ENCODE measurements around the gene WSB1. TPM values are rescaled to one million over a fixed set of nuclear protein-coding genes. Genes with fewer than 3 reads are reported as not detected.
"Not testable (repeated sequence)": the region's sequence is repeated elsewhere in the genome, so short reads cannot be mapped to it uniquely, and the experiment has no call there.

Gene WSB1
- total RNA-seq, 1 donor from 2014 or later, result 222 TPM

DNA sequence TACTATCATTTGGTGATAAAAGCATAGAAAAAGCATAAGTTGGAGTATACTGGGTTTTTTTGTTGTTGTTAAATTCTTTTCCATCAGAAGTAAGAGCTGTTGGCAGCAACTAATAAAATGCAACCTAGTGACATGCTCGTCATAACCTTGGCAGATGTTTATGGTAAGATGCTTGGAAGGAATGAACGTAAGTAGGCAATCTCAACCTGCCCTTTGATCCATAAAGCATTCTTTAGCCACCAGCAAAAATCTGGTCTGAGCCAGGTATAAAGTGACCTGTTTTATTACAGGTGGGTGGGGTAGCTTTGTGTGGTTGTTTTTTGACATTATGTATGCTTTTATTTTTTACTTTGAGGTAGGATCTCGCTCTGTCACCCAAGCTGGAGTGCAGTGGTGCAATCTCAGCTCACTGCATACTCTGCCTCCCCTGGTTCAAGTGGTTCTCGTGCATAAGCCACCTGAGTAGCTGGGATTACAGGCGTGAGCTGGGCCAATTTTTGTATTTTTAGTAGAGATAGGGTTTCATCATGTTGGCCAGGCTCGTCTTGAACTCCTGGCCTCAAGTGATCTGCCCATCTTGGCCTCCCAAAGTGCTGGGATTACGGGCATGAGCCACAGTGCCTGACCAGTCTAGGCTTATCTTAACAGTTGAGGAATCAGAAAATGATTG lies 22.0 kb downstream of the WSB1 start:
- no peak for DNase-seq

DNA sequence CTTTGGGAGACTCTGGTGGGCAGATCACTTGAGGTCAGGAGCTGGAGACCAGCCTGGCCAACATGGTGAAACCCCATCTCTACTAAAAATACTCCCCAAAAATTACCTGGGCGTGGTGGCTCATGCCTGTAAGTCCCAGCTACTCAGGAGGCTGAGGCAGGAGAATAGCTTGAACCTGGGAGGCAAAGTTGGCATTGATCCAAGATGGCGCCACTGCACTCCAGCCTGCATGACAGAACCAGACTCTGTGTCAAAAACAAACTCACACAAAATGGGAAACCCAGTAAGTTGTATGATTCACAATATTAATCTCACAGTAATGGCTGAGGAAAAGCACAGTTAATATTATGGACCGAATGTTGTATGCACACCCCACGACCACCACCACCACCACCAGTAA lies 24.3 kb downstream of the WSB1 start:
- no peak for DNase-seq

DNA sequence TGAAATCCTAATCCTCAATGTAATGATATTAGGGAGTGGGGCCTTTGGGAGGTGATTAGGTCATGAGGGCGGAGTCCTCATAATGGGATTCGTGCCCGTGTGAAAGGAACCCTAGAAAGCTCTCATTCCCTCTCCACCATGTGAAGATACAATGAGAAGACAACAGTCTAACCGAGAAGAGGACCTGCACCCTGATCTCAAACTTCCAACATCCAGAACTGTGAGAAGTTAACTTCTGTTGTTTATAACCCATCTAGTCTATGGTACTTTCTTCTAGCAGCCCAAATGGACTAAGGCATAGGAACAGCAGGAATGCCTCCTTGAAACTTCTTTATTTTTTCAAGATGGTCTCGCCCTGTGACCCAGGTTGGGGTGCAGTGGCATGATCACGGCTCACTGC lies 24.7 kb downstream of the WSB1 start:
- DNase-seq, result no peak

DNA sequence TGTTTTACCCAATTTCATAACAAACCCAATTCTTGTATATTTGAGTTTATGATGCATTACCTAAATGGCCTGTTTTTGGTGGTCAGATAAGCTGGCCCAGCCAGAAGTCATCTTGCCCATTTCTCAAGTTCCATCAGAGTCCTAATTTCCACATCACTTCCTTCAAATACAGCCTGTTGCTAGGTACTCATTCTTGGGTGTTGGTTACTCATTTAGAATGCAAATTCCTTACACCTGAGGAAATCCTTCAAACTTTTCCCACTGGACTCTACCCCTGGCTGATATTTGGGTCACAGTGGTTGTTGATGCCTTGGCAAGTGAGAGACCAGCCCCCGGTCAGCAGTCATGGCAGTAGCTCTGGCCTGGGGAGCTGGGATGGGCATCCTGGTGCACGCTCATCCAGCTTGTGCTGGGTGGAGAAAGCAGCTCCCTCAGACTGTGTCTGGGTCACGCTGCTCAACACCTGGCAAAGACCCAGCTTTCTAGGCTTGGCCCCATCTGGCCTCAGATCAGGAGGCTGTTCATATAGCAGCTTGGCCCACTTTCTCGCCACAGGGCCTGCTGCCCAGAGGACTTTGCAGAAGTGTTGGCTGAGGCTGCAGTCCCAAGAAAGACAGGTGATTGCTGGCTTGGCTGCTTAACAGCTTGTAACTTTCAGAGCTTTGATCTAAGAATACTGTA lies 25.8 kb downstream of the WSB1 start:
- peak; percentile 32 for DNase-seq

DNA sequence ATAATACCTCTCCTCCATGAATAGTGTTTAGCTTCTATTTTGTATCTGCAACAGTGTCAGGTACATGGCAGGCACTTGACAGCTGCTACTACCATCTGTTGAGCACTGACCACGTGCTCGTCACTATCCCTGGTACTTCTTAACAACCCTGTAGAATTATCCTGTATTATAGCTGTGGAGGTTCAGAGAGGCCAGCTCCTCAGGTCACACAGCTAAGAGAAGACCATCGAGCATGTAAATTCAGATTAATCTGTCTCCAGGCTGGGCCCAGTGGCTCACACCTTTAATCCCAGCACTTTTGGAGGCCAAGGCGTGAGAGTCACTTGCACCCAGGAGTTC lies 26.3 kb downstream of the WSB1 start:
- DNase-seq, result no peak

DNA sequence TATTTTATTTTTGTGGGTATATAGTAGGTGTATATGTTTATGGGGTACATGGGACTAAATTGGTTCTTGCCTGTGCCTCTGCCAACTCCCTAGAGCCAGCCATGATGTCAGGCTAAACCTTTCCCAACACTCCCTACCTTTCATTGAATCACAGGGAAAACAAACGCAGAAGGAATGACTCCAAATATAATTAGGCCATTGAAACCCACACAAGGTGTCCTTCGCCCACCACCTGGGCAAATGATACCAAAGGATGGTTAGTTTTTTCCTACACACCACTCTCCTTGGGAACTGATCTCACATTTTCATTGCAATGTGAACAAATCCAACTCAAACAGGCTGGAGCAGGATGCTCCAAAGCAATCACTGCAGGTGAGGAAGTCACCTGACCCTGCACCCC lies 27.5 kb downstream of the WSB1 start:
- DNase-seq, result no peak

DNA sequence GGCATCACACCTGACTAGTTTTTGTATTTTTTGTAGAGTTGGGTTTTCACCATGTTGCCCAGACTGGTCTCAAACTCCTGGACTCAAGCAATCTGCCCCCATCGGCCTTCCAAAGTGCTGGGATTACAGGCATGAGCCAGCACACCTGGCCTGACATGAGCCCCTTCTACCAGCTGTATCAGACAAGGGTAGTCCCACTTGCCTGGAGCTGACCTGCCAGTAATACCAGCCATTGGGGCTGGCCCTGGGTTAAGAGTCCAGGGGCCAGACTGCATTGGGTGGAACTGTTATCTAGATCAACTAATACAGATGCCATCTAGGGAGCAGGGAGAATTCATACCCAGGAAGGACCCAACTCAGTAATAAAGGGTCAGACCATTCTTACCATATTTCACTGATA lies 28.1 kb downstream of the WSB1 start:
- no peak for DNase-seq

DNA sequence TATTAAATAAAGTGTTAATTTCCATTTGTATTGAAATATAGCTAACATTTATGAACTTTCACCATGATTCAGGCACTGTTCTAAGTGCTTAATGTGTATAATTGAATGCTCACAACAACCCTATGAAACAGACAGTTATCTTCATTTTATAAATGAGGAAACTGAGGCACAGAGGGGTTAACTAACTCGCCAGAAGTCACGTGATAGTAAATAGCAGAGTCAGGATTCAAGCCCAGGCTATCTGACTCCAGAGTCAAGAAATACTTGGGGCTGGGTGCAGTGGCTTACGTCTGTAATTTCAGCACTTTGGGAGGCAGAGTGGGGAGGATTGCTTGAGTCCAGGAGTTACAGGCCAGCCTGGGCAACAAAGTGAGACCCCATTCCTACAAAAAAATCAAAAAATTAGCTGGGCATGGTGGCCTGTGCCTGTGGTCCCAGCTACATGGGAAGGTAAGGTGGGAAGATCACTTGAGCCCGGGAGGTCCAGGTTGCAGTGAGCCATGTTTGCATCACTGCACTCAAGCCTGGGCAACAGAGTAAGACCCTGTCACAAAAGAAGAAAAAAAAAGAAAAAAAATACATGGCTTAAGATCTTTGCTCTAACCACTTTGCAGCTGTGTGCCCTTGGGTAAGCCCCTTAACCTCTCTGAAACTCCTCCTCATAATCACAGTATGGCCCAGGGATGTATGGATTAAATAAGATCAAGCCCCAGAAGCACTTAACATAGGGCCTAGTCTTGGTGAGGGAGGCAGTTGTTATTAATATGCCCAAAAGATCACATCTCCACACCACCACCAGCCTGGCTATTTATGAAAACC lies 29.0 kb downstream of the WSB1 start:
- DNase-seq, result no peak

DNA sequence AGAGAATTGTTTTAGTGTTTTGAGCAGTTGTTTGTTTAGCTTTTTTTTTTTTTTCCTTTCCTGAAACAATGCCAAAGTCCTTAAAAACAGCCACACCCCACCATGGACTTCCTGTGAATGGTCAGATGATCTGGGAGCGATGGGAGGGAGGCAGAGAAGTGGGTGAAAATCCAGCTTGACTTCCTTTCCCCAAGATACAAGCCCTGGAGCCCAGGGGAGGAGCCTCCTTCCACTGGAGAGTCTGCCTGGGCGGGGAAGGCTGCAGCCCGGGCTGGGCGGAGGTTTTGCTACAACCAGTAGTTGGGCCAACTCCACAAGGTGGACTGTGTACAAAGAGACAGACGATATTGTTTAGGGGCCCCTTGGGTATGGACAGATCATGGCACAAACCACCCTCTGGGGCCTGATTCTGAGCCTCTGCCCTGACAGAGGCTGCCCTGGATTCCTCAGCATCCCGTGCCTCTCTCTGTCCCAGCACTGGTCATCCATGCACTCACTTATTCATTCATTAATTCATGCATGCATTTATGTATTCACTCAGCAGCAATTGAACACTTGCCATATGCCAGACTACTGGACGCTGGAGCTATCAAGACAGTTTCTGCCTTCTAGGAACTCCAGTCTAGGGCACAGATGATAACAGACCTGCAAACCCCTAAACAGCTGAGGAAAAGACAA lies 29.8 kb downstream of the WSB1 start:
- no peak for DNase-seq

DNA sequence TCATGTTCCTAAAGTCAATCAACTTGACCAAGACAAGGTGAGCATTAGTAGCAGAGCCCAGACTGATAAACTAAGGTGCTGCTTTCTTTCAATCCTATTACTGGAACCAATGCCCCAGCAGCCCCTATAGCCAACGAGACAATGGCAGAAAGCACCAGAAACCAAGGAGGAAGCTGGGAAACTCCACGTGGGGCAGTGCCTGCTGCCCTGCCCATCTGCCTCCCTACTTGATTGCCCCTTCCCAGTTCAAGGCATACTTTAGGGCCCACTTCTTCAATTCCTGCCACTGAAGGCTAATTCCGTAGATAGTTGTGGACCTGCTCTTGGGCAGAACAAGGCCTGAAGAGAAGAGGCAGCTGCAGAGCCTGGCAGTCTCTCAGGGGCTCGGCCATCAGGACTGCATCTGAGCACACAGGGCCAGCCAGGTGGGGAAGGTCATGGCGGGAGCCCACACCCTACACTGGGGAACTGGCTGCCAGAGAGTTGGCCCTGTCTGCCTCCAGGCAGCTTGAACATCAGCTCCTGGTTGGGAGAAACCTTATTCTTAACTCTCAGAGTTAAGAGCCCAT lies 30.9 kb downstream of the WSB1 start:
- no peak for DNase-seq

DNA sequence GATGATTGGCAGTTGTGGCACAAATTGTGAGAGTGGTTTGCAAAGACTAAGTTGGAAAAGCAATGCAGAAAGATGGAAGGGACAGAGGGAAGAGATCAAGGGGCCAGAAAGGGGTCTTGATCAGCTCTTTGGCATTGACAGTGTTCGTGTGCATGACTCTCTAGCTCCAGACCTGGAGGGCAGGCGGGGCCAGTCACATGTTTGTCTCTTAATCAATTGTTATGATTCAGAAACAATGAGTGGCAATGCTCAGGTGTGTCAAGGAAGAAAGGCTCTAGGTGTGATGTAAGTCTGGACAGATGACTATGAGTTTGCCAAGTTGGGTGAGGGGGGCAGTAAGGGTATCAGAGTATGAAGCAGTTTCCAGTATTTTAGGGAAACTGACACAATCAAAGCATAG lies 32.1 kb downstream of the WSB1 start:
- no peak for DNase-seq

DNA sequence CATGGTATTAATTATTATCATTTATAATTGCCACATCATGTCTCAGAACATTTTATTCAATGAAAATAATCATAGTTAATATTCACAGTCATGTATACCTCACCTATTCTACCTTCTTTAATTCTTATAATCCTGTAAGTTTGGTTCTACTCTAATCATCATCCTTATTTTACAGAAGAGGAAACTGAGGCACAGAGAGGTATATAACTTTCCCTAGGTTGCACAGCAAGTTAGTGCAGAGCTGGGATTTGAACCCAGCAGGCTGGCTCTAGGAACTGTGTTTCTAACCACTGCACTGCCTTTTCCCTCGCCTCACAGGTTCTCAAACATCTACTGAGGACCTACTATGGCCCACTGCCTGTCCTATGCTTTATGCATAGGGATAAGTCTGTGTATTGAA lies 32.7 kb downstream of the WSB1 start:
- no peak for DNase-seq

DNA sequence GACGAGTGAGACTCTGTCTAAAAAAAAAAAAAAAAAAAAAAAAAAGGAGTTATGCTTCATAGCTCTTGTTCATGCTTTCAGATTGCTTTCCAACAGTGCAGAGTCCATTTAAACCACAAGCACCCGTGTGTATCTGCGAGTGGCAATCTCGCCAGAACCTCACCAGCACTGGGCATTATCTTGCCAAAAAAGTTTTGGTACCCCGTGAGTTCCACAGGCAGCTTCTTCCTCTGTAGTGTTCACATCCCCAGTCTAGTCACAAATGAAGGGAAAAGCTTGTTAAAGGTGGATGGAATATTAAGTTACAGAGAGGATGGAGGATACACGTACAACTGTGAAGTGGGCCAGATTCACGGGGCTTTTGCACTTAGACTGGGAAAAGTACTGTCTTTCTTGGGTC lies 33.5 kb downstream of the WSB1 start:
- DNase-seq, result no peak

DNA sequence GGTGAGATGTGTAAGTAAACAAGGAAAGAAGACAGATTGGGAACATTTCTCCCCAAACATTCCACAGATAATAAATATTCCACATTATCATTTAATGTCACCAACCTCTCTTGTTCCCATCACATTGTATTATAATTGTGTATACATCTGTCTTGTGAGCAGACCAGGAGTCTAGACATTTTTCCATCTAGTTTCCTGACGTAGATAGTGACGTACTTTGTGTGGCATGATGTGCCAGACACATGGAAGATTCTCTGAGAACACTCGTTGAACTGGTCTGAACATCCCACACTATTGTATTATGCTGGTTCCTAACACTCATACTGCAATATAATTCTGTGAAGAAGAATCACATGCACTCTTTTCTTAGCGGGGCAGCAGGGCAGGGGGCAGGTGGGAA lies 34.0 kb downstream of the WSB1 start:
- DNase-seq, result no peak

DNA sequence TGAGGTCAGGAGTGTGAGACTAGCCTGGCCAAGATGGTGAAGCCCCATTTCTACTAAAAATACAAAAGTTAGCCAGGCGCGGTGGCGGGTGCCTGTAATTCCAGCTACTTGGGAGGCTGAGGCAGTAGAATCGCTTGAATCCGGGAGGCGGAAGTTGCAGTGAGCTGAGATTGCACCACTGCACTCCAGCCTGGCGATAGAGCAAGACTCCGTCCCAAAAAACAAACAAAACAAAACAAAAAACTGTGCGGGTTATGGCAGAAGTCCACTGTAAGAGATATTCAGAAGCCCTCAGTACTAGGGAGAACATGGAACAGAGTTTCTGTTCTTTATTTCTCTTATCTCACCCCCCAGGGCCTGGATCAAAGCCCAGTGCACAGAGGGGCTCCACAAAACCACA lies 34.8 kb downstream of the WSB1 start:
- not testable (repeated sequence) for DNase-seq

DNA sequence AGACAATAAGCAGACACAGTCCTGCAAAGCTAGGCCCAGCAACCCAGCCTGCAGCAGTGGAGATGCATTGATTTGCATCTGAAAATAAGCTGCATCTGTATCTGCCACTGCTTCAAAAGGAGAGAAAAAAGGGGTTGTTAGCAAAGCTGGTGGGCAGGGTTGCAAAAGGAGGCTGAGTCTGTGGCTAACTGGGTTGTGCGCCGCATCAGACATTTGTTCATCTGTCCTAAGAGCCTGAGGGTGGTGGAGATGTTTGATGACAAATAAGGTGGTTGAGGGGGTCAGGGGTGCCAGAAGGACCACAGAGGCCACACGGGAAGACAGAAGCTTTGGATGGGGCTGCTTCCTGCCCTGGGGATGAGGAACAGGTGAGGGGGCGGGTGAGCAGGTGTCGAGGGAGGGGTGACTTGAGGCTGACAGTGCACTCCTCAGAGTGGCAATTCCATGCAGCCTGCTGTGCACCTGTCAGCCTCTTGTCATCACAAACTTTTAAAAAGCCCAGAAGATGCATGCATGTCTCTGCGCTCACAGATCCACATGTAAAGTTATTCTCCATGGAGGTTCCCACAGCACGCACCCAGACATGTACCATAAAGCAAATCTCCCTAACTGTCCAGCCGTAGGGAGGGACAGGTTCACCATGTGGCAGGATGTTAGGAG lies 35.4 kb downstream of the WSB1 start:
- DNase-seq, result no peak

DNA sequence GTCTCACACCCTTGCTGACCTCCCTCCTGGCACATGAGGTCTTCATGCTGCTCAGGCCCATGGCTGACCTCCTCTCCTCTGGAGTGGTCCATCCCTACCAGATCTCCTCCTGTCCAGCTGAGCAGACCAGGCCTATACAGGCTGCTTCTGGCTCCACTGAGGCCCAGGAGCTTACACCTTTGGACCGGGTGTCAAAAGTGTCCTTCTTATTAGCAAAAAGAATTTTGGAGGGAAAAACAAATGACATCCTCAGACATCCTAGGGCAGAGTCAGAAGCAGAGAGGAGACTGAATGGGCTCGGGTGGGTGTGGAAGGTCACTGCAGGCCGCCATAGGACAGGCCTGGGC lies 38.1 kb downstream of the WSB1 start:
- no peak for DNase-seq

DNA sequence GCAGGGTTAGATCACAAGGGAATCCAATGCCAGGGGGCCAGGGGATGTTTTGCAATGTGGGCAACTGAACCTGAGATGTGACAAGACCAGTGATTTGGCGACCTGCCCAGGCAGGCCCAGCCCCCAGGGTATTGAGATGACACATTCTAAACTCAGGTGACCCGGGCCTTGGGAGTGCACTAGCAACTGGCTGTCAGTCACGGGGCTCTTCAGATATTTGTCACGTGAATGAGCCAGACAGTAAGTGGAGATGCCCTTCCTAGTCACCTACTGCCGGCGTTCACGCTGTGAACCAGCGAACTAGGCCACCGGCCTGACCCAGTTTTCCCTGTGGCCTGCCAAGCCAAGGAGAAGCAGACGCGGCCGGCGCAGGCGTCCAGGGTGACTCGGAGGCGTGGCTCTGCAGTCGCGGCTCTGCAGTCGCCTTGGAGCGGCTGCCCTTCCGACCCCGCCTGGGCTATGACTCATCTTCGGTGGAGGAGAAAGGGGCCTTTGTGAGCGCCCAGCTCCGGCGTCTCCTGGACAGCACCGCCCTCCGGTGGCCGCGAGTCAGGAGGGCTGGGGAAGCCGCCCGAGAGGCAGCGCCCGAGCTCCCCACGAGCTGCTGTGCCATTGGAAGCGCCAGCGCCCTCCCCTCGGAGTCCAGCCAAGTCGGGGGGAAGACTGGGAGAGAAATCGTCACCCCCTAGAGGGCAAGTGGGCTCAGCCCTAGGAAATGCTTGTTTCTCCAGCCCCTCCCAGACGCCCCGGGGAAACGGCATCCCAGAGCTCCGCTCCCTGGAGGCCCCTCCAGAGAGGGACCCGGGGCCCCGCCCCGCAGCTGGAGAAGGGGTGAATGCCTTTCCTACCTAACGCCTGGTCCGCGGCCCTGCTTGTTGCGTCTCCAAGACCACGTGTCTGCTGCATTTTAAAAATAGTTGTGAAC lies 38.8 kb downstream of the WSB1 start:
- peak; percentile 95 for DNase-seq

DNA sequence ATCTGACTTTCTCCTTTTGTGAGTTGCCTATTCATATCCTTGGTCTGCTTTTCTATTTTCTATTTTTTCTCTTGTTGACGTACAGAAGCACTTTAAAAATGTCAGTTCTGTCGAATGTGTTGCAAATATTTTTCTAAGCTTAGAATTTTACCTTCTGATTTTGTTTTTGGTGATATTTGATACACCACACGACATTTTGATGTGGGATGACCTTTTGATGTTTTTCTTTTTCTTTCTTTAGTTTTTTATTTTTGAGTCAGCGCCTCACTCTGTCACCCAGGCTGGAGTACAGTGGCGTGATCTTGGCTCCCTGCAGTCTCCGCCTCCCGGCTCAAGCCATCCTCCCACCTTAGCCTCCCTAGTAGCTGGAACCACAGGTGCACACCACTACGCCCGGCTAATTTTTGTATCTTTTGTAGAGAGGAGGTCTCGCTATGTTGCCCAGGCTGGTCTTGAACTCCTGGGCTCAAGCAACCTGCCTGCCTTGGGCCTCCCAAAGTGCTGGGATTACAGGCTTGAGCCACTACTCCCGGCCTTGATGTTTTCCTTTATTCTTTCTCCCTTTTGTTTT lies 39.6 kb downstream of the WSB1 start:
- DNase-seq, result no peak

DNA sequence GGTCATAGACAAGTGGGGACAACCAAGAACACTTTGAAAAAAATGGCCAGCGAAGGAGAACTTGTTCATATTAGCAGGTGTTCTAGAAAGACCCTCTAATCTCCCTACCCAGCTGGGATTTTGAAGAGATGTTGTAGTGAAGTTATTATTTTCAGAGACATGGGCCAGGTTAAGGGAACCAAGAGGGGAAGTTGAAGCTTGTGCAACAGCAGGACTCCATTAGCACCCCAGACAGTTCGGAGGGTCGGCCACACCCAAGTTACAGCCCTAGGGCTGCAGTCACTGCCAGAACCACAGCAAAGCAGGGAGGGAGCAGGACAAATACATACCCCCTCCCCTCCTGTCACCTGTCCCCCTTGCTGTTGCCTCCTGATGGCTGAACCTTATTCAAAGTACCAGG lies 42.3 kb downstream of the WSB1 start:
- no peak for DNase-seq

DNA sequence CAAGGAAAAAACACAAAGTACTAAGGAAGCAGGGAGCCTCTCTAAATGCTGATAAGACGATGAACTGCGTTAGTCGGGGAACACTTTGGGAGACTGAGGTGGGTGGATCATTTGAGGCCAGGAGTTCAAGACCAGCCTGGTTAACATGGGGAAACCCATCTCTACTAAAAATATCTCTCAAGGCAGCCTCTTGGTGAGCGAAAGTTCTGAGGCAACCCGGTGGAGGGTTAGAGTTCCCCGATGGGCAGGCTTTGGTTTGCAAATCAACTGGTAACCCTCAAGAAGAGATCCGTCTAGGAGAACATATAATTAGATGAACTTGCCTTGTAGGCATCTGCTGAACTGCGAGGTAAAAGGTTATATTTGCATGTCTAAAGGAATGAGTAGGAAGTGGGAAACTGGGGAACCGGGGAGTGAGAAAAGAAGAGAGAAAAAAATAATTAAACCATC lies 44.6 kb downstream of the WSB1 start:
- no peak for DNase-seq

Data from skin of body (tissue), 2 donors.